ENCODE data around the gene TACSTD2. TPM values are rescaled to one million over a fixed set of nuclear protein-coding genes. Genes with fewer than 3 reads are reported as not detected.

Gene TACSTD2
- total RNA-seq, 1 experiment from 2014 or later = 12.2 TPM

GRCh38 chr1:58597996-58598395 is 20.9 kb upstream of the TACSTD2 start:
- Histone ChIP-seq H3K27me3 (ENCODE audit: insufficient read depth, low read length) (no peaks in the 10 kb centered on the region), H3K9me2 (ENCODE audit: insufficient read depth) (no peaks in the 10 kb centered on the region), H3K4me1 (ENCODE audit: control insufficient read depth in 1 of 2, insufficient read depth in 2 of 2, low read length in 2 of 2) (peaks cover 2 to 16% of the 10 kb centered on the region in 2 experiments), H3K4me2 (ENCODE audit: low read length) (no peak overlapping the region), H3K9ac (ENCODE audit: low read length) (no peak overlapping the region), H3K9me3 (ENCODE audit: control insufficient read depth in 1 of 2, insufficient read depth in 1 of 2, low read depth in 1 of 2, low read length in 2 of 2) (no peaks in the 10 kb centered on the region), H2AFZ (ENCODE audit: low read depth, low read length, poor library complexity, severe bottlenecking) (no peak overlapping the region), H3K36me3 (ENCODE audit: control insufficient read depth in 1 of 2, insufficient read depth in 2 of 2, low read length in 2 of 2) (no peaks in the 10 kb centered on the region), H3K79me2 (ENCODE audit: insufficient read depth, low read length) (no peaks in the 10 kb centered on the region), H3K4me3 (replicated peaks in 1 of 2; ENCODE audit: low read depth in 1 of 2, low read length in 2 of 2) (no peak overlapping the region), H4K20me1 (ENCODE audit: insufficient read depth) (no peaks in the 10 kb centered on the region), H3K27ac (ENCODE audit: low read depth, low read length) (no peak overlapping the region)
- ChIA-PET RAD21 (ENCODE audit: low non-redundant PET in 1 of 2, low total read pairs in 2 of 2, uncharacterized antibody in 2 of 2, unreplicated experiment in 2 of 2) (no interaction called here), POLR2A (no interaction called here), CTCF (no interaction called here)
- no TSS peak for BruUV-seq (replicated peaks)
- intact Hi-C loops (cut with micrococcal nuclease) = no loop called here
- TF ChIP-seq FOSL1 (IDR thresholded peaks at IDR 0.05; ENCODE audit: low read depth) (no peak), CTCF (IDR thresholded peaks at IDR 0.05 in 2 of 3, conservative IDR thresholded peaks at IDR 0.05 in 1 of 3; ENCODE audit: borderline replicate concordance in 1 of 3, insufficient read depth in 1 of 3, low read depth in 2 of 3, low read length in 2 of 3) (no peak), ZBTB33 (IDR thresholded peaks at IDR 0.05; ENCODE audit: extremely low read depth, insufficient replicate concordance, low read length) (no peak), YY1 (IDR thresholded peaks at IDR 0.05; ENCODE audit: extremely low read depth, insufficient replicate concordance, low read depth, low read length) (no peak), ZNF274 (IDR thresholded peaks at IDR 0.05; ENCODE audit: low read depth, low read length) (no peak)
- no peak for ATAC-seq
- DNase-seq (ENCODE audit: low read depth, low spot score) = no peak
